Cerebellar cortex (tissue), 1 donor: Measurements from ENCODE around the gene SLC9A3.
"Not testable (repeated sequence)": the region's sequence is repeated elsewhere in the genome, so short reads cannot be mapped to it uniquely, and the experiment has no call there.

Source experiments
- DNase-seq: peaks from one replicate; pipeline ENCODE4 v3.0.0-alpha.2; 2015; ENCODE audit warnings: low spot score

SLC9A3 gene

GRCh38 chr5:524973-525761 is 918 bp upstream of the SLC9A3 start:
- DNase-seq, result no peak

- no peak for DNase-seq
These were observed 617 bp downstream of the SLC9A3 start for GRCh38 chr5:523441-524222.

GRCh38 chr5:522899-523440 is 1.3 kb downstream of the SLC9A3 start:
- no peak for DNase-seq

- DNase-seq, result no peak
These were observed 2.1 kb downstream of the SLC9A3 start for GRCh38 chr5:522116-522515.

GRCh38 chr5:521680-522079 is 2.6 kb downstream of the SLC9A3 start:
- no peak for DNase-seq

GRCh38 chr5:520850-521226 is 3.4 kb downstream of the SLC9A3 start:
- DNase-seq, result no peak

GRCh38 chr5:520196-520849 is 3.9 kb downstream of the SLC9A3 start:
- no peak for DNase-seq

- DNase-seq, result no peak
These were observed 5.5 kb downstream of the SLC9A3 start for GRCh38 chr5:518721-519120.

- DNase-seq, result no peak
These were observed 6.6 kb downstream of the SLC9A3 start for GRCh38 chr5:517535-518100.

- DNase-seq, result no peak
These were observed 7.3 kb downstream of the SLC9A3 start for GRCh38 chr5:516980-517379.

GRCh38 chr5:516338-516925 is 7.8 kb downstream of the SLC9A3 start:
- DNase-seq, result peak; percentile 84

GRCh38 chr5:515273-515836 is 8.9 kb downstream of the SLC9A3 start:
- DNase-seq, result peak; percentile 73

GRCh38 chr5:514673-515072 is 9.6 kb downstream of the SLC9A3 start:
- DNase-seq, result no peak

GRCh38 chr5:514101-514485 is 10.2 kb downstream of the SLC9A3 start:
- DNase-seq, result no peak

GRCh38 chr5:513216-514100 is 10.8 kb downstream of the SLC9A3 start:
- no peak for DNase-seq

GRCh38 chr5:511476-511875 is 12.8 kb downstream of the SLC9A3 start:
- no peak for DNase-seq

- no peak for DNase-seq
These were observed 13.7 kb downstream of the SLC9A3 start for GRCh38 chr5:510521-510920.

GRCh38 chr5:509611-510185 is 14.6 kb downstream of the SLC9A3 start:
- DNase-seq, result no peak

- DNase-seq, result not testable (repeated sequence)
These were observed 16.2 kb downstream of the SLC9A3 start for GRCh38 chr5:507986-508575.
